ENCODE measurements around the gene PRDX2. TPM values are rescaled to one million over a fixed set of nuclear protein-coding genes. Genes with fewer than 3 reads are reported as not detected.

The PRDX2 gene
- total and polyA plus RNA-seq, 2 of the 4 experiments (the other 2 are of a cell fraction), result 371 to 378 TPM

DNA sequence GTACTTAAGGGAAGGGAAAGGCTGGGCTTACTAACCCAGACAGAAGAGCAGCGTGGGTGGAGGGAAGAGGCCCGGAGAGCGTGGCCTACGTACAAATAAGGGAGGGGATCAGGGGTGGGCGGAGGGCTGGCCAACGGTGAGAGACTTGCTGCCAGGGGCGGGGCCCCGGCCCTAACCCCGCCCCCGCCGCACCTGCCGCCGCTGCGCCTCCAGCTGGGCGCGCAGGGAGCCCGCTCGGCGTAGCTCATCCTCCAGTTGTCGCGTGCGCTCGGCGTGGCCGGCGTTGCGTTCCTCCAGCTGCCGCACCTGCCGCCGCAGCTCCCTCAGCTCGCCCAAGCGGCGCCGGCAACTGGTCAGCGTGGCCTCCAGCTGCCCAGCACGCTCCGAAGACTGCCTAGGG, 31.9 kb downstream of the PRDX2 start:
- no peak for DNase-seq
- no CpG with 5 or more reads among the region's 37 CpGs for WGBS, 2 experiments (ENCODE audit: extremely low coverage in 2 of 2, insufficient read length in 1 of 2)
- H3K4ac ChIP-seq (ENCODE audit: low read depth, low read length), result no peak overlapping the region
- H3K9me3 ChIP-seq (ENCODE audit: control insufficient read depth, insufficient read depth, low read length), result no peaks in the 10 kb centered on the region
- no peak overlapping the region for H2AK5ac ChIP-seq (ENCODE audit: low read depth, low read length)
- H4K5ac ChIP-seq (ENCODE audit: low read depth, low read length), result no peak overlapping the region
- H3K79me1 ChIP-seq (ENCODE audit: low read depth in 1 of 2, low read length in 2 of 2), result peaks cover 0 to under 1% of the 10 kb centered on the region in 2 experiments; a peak in 1 of 4 replicates
- peaks cover 5% of the 10 kb centered on the region; the same call in 1 of the 2 replicates for H4K20me1 ChIP-seq (ENCODE audit: insufficient read depth, low read length)
- BruUV-seq (replicated peaks), result no TSS peak
- intact Hi-C loops (cut with micrococcal nuclease), result no loop called here
- ChIA-PET CTCF (interaction anchor here (0.7 kb wide), 1 partner anchor 9 kb away, joined by 6 read pairs; no protein-coding TSS in a partner anchor), POLR2A (ENCODE audit: unreplicated experiment) (no interaction called here)
- no peak overlapping the region for H3K18ac ChIP-seq (ENCODE audit: low read depth, low read length)
- no peak overlapping the region for H2BK20ac ChIP-seq (ENCODE audit: low read depth, low read length)
- no peak overlapping the region for H2BK120ac ChIP-seq (ENCODE audit: low read depth, low read length)
- ATAC-seq (ENCODE audit: low read depth), result no peak
- no peak overlapping the region for H3K14ac ChIP-seq (replicated peaks; ENCODE audit: low read depth, low read length)
- no peak overlapping the region for H2BK15ac ChIP-seq (ENCODE audit: low read depth, low read length)
- in situ Hi-C loops (cut with MboI; ENCODE audit: low sequenced_read_pairs), result loop anchor here (5.0 kb wide), 2 partner anchors 33 to 68 kb away; partner anchors contain the start of genes MAST1, PRDX2 and THSD8
- H3K4me3 ChIP-seq (ENCODE audit: insufficient read depth, low read depth, low read length), result no peak overlapping the region
- no peak overlapping the region for H3K4me2 ChIP-seq (ENCODE audit: low read depth, low read length)
- no peak overlapping the region for H3K9ac ChIP-seq (ENCODE audit: low read depth, low read length)
- H3K4me1 ChIP-seq (ENCODE audit: control insufficient read depth, insufficient read depth, low read length), result 0 out of 2 replicates have a peak, but pooled peaks cover 2% of the 10 kb centered on the region
- H3K23ac ChIP-seq (ENCODE audit: low read depth, low read length), result no peak overlapping the region
- no peak overlapping the region for H3K27ac ChIP-seq (ENCODE audit: insufficient read depth, low read length)
- H3K56ac ChIP-seq (ENCODE audit: extremely low read depth, insufficient read depth, low read length), result no peak overlapping the region
- dilution Hi-C loops (cut with HindIII; ENCODE audit: low sequenced_read_pairs, unreplicated experiment), result no loop called here
- H3K36me3 ChIP-seq (ENCODE audit: control insufficient read depth, insufficient read depth, low read length), result peaks cover under 1% of the 10 kb centered on the region; the same call in 1 of the 2 replicates
- no peak overlapping the region for H2BK5ac ChIP-seq (ENCODE audit: low read depth, low read length, poor library complexity, severe bottlenecking)
- no peak overlapping the region for H2AFZ ChIP-seq (replicated peaks; ENCODE audit: low read length, poor library complexity)
- no peak overlapping the region for H4K8ac ChIP-seq (ENCODE audit: low read depth in 2 of 2, low read length in 2 of 2)
- peaks cover 3% of the 10 kb centered on the region; the same call in 1 of the 2 replicates for H3K9me1 ChIP-seq (ENCODE audit: insufficient read depth, low read length)
- TF ChIP-seq, protein P1, sequence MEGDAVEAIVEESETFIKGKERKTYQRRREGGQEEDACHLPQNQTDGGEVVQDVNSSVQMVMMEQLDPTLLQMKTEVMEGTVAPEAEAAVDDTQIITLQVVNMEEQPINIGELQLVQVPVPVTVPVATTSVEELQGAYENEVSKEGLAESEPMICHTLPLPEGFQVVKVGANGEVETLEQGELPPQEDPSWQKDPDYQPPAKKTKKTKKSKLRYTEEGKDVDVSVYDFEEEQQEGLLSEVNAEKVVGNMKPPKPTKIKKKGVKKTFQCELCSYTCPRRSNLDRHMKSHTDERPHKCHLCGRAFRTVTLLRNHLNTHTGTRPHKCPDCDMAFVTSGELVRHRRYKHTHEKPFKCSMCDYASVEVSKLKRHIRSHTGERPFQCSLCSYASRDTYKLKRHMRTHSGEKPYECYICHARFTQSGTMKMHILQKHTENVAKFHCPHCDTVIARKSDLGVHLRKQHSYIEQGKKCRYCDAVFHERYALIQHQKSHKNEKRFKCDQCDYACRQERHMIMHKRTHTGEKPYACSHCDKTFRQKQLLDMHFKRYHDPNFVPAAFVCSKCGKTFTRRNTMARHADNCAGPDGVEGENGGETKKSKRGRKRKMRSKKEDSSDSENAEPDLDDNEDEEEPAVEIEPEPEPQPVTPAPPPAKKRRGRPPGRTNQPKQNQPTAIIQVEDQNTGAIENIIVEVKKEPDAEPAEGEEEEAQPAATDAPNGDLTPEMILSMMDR (conservative IDR thresholded peaks at IDR 0.05; ENCODE audit: low read depth, low read length), result no peak
- TF ChIP-seq SMC3 (IDR thresholded peaks at IDR 0.05; ENCODE audit: low read depth, low read length) (no peak), CEBPB (IDR thresholded peaks at IDR 0.05; ENCODE audit: low read depth, low read length) (no peak), BHLHE40 (IDR thresholded peaks at IDR 0.05; ENCODE audit: low read depth, low read length) (no peak), MXI1 (IDR thresholded peaks at IDR 0.05; ENCODE audit: borderline replicate concordance, low read depth, low read length) (no peak), NFE2L2 (IDR thresholded peaks at IDR 0.05; ENCODE audit: low read depth, low read length) (no peak), FOS (IDR thresholded peaks at IDR 0.05; ENCODE audit: low read depth, low read length) (no peak), MAZ (IDR thresholded peaks at IDR 0.05; ENCODE audit: borderline replicate concordance, low read depth, low read length) (no peak), CHD1 (IDR thresholded peaks at IDR 0.05; ENCODE audit: low read depth, low read length) (no peak), RCOR1 (IDR thresholded peaks at IDR 0.05; ENCODE audit: insufficient replicate concordance, low read length) (no peak), POLR2A (IDR thresholded peaks at IDR 0.05; ENCODE audit: low read depth, low read length) (no peak)
- TF ChIP-seq, protein P2, sequence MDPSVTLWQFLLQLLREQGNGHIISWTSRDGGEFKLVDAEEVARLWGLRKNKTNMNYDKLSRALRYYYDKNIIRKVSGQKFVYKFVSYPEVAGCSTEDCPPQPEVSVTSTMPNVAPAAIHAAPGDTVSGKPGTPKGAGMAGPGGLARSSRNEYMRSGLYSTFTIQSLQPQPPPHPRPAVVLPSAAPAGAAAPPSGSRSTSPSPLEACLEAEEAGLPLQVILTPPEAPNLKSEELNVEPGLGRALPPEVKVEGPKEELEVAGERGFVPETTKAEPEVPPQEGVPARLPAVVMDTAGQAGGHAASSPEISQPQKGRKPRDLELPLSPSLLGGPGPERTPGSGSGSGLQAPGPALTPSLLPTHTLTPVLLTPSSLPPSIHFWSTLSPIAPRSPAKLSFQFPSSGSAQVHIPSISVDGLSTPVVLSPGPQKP (IDR thresholded peaks at IDR 0.05; ENCODE audit: borderline replicate concordance, low read depth, low read length), result no peak
- H3K27me3 ChIP-seq (ENCODE audit: control insufficient read depth, insufficient read depth, low read length), result no peaks in the 10 kb centered on the region
- no peak overlapping the region for H2AK9ac ChIP-seq (replicated peaks; ENCODE audit: low read depth, low read length, poor library complexity)
- H4K91ac ChIP-seq (ENCODE audit: insufficient read depth, low read depth, low read length), result no peak overlapping the region
